LNCAP (cell line): ENCODE results near the gene PLA2G5.

Experiments used
- TF ChIP-seq, protein P1 (sequence below): fragments of 450-650 bp; IDR thresholded peaks from 2 replicates; pipeline ENCODE4 v1.5.1; 2017; ENCODE audit warnings: mild to moderate bottlenecking

PLA2G5 gene

GRCh38 chr1:20099533-20099932 lies 29.5 kb downstream of the PLA2G5 start:
- TF ChIP-seq, protein P1, sequence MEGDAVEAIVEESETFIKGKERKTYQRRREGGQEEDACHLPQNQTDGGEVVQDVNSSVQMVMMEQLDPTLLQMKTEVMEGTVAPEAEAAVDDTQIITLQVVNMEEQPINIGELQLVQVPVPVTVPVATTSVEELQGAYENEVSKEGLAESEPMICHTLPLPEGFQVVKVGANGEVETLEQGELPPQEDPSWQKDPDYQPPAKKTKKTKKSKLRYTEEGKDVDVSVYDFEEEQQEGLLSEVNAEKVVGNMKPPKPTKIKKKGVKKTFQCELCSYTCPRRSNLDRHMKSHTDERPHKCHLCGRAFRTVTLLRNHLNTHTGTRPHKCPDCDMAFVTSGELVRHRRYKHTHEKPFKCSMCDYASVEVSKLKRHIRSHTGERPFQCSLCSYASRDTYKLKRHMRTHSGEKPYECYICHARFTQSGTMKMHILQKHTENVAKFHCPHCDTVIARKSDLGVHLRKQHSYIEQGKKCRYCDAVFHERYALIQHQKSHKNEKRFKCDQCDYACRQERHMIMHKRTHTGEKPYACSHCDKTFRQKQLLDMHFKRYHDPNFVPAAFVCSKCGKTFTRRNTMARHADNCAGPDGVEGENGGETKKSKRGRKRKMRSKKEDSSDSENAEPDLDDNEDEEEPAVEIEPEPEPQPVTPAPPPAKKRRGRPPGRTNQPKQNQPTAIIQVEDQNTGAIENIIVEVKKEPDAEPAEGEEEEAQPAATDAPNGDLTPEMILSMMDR, result no peak

- TF ChIP-seq, protein P1, result peak; percentile 69
These were observed 30.8 kb downstream of the PLA2G5 start for GRCh38 chr1:20100632-20101355.

GRCh38 chr1:20102875-20103274 lies 32.9 kb downstream of the PLA2G5 start:
- TF ChIP-seq, protein P1, result no peak

- TF ChIP-seq, protein P1, result no peak
These were observed 35.9 kb downstream of the PLA2G5 start for GRCh38 chr1:20105856-20106255.

- TF ChIP-seq, protein P1, result no peak
These were observed 37.4 kb downstream of the PLA2G5 start for GRCh38 chr1:20107351-20107750.

- TF ChIP-seq, protein P1, result no peak
These were observed 37.8 kb downstream of the PLA2G5 start for GRCh38 chr1:20107796-20108195.

GRCh38 chr1:20108366-20109123 lies 38.6 kb downstream of the PLA2G5 start:
- TF ChIP-seq, protein P1, result no peak
